Activated CD8-positive, alpha-beta T cell treated with anti-CD3 and anti-CD28 coated beads, Interleukin-2, amount 10 ng/mL, durations not matched to agents 7 days and 5 days (primary cell): ENCODE measurements around the gene RENBP. TPM values are rescaled to one million over a fixed set of nuclear protein-coding genes. Genes with fewer than 3 reads are reported as not detected.

Source experiments
- ATAC-seq: fragments of 150-1000 bp; cut with Tn5 transposase; one replicate; pipeline ENCODE4 v1.10.0; 2021; ENCODE audit warnings: moderate library complexity
- CTCF ChIA-PET: fragments of 350-600 bp; sonication (Branson Sonifier 250); formaldehyde crosslinking; loops from one replicate; lab custom pipeline; 2021; ENCODE audit warnings: antibody characterized with exemption; lab: Charles Lee
- POLR2A ChIA-PET: fragments of 350-600 bp; sonication (Branson Sonifier 250); formaldehyde crosslinking; loops from one replicate; lab custom pipeline; 2021; ENCODE audit warnings: antibody characterized with exemption; lab: Charles Lee
- DNase-seq: peaks from one replicate; pipeline ENCODE4 v3.0.0-alpha.2; 2020
- H3K27ac Mint-ChIP-seq: one replicate; pipeline ENCODE4 v1.8.0; 2021; ENCODE audit warnings: mild to moderate bottlenecking, mixed read lengths
- H3K27me3 Mint-ChIP-seq: one replicate; pipeline ENCODE4 v1.8.0; 2021; ENCODE audit warnings: low read depth, mixed read lengths
- H3K36me3 Mint-ChIP-seq: one replicate; pipeline ENCODE4 v1.8.0; 2021; ENCODE audit warnings: low read depth, mixed read lengths
- H3K4me1 Mint-ChIP-seq: one replicate; pipeline ENCODE4 v1.8.0; 2021; ENCODE audit warnings: low read depth, mixed read lengths
- H3K4me3 Mint-ChIP-seq: one replicate; pipeline ENCODE4 v1.8.0; 2021; ENCODE audit warnings: mild to moderate bottlenecking, mixed read lengths
- H3K9me3 Mint-ChIP-seq: one replicate; pipeline ENCODE4 v1.8.0; 2022; ENCODE audit warnings: mixed read lengths; ENCODE audit not compliant: insufficient read depth
- total RNA-seq, 2 experiments: library from RNA; stranded (reverse); gene quantifications; one replicate each; pipeline ENCODE4 v1.2.3, GENCODE V29; 2021

Gene RENBP
- total RNA-seq, 2 experiments from 2014 or later, result 12.1 to 13.6 TPM

- peak overlapping the region; percentile 100 for H3K27ac Mint-ChIP-seq
- peak overlapping the region; percentile 100 for H3K4me3 Mint-ChIP-seq
- CTCF ChIA-PET, result interaction anchor here (0.6 to 7.0 kb wide), 6 partner anchors 10 to 46 kb away, joined by 4 to 37 read pairs (median 5); partner anchors contain the start of gene ARHGAP4
- H3K4me1 Mint-ChIP-seq, result peaks cover 39% of the 10 kb centered on the region
- no peaks in the 10 kb centered on the region for H3K27me3 Mint-ChIP-seq
- no peaks in the 10 kb centered on the region for H3K9me3 Mint-ChIP-seq
- peaks cover 44% of the 10 kb centered on the region for H3K36me3 Mint-ChIP-seq
- POLR2A ChIA-PET, result interaction anchor here (0.5 to 9.0 kb wide), 10 partner anchors 13 to 442 kb away, joined by 3 to 117 read pairs (median 5); partner anchors contain the start of gene ARHGAP4
- DNase-seq, result peak; percentile 69
- ATAC-seq, result peak; percentile 6
These were observed 26.1 kb upstream of the RENBP start for GRCh38 chrX:153970357-153971123.

GRCh38 chrX:153969904-153970356, 25.5 kb upstream of the RENBP start:
- Mint-ChIP-seq H3K4me3 (peak overlapping the region; percentile 100), H3K4me1 (peaks cover 41% of the 10 kb centered on the region), H3K9me3 (no peaks in the 10 kb centered on the region), H3K27me3 (no peaks in the 10 kb centered on the region), H3K36me3 (peaks cover 44% of the 10 kb centered on the region), H3K27ac (peak overlapping the region; percentile 100)
- ATAC-seq, result no peak
- DNase-seq, result peak; percentile 24
- CTCF ChIA-PET, result interaction anchor here (0.6 to 7.0 kb wide), 3 partner anchors 16 to 45 kb away, joined by 4 to 37 read pairs (median 5); partner anchors contain the start of gene ARHGAP4
- POLR2A ChIA-PET, result interaction anchor here (1.4 to 9.0 kb wide), 4 partner anchors 13 to 50 kb away, joined by 3 to 117 read pairs (median 48); partner anchors contain the start of gene ARHGAP4

- ChIA-PET CTCF (interaction anchor here (4.7 to 7.0 kb wide), 2 partner anchors 22 to 44 kb away, joined by 29 to 37 read pairs; partner anchors contain the start of gene ARHGAP4), POLR2A (interaction anchor here (0.6 to 9.0 kb wide), 5 partner anchors 14 to 124 kb away, joined by 3 to 117 read pairs (median 6); partner anchors contain the start of gene ARHGAP4)
- Mint-ChIP-seq H3K4me3 (peak overlapping the region; percentile 100), H3K9me3 (no peaks in the 10 kb centered on the region), H3K36me3 (peaks cover 41% of the 10 kb centered on the region), H3K4me1 (peaks cover 37% of the 10 kb centered on the region), H3K27me3 (no peaks in the 10 kb centered on the region), H3K27ac (peak overlapping the region; percentile 100)
- peak; percentile 21 for DNase-seq
- no peak for ATAC-seq
These were observed 24.9 kb upstream of the RENBP start for GRCh38 chrX:153969125-153969903.

- peak overlapping the region; percentile 100 for H3K27ac Mint-ChIP-seq
- H3K36me3 Mint-ChIP-seq, result peaks cover 41% of the 10 kb centered on the region
- ChIA-PET CTCF (interaction anchor here (1.0 to 7.0 kb wide), 3 partner anchors 21 to 206 kb away, joined by 3 to 37 read pairs (median 29); partner anchors contain the start of gene ARHGAP4), POLR2A (interaction anchor here (0.6 to 9.0 kb wide), 5 partner anchors 8 to 124 kb away, joined by 3 to 117 read pairs (median 6); partner anchors contain the start of gene ARHGAP4)
- H3K4me3 Mint-ChIP-seq, result peak overlapping the region; percentile 100
- DNase-seq, result peak; percentile 54
- H3K4me1 Mint-ChIP-seq, result peaks cover 31% of the 10 kb centered on the region
- H3K9me3 Mint-ChIP-seq, result no peaks in the 10 kb centered on the region
- no peaks in the 10 kb centered on the region for H3K27me3 Mint-ChIP-seq
- no peak for ATAC-seq
These were observed 24.3 kb upstream of the RENBP start for GRCh38 chrX:153968754-153969124.

- H3K4me1 Mint-ChIP-seq, result peaks cover 28% of the 10 kb centered on the region
- no peak for DNase-seq
- H3K27me3 Mint-ChIP-seq, result no peaks in the 10 kb centered on the region
- POLR2A ChIA-PET, result interaction anchor here (0.7 to 9.0 kb wide), 6 partner anchors 9 to 46 kb away, joined by 3 to 117 read pairs (median 4); partner anchors contain the start of gene ARHGAP4
- no peak for ATAC-seq
- peak overlapping the region; percentile 100 for H3K4me3 Mint-ChIP-seq
- CTCF ChIA-PET, result interaction anchor here (1.0 to 7.0 kb wide), 4 partner anchors 15 to 205 kb away, joined by 3 to 37 read pairs (median 22); partner anchors contain the start of gene ARHGAP4
- H3K9me3 Mint-ChIP-seq, result no peaks in the 10 kb centered on the region
- H3K27ac Mint-ChIP-seq, result peak overlapping the region; percentile 100
- peaks cover 37% of the 10 kb centered on the region for H3K36me3 Mint-ChIP-seq
These were observed 23.8 kb upstream of the RENBP start for GRCh38 chrX:153968255-153968654.

GRCh38 chrX:153967536-153968224, 23.2 kb upstream of the RENBP start:
- Mint-ChIP-seq H3K27me3 (no peaks in the 10 kb centered on the region), H3K9me3 (no peaks in the 10 kb centered on the region), H3K27ac (peak overlapping the region; percentile 100), H3K4me1 (peaks cover 28% of the 10 kb centered on the region), H3K4me3 (peak overlapping the region; percentile 100), H3K36me3 (peaks cover 37% of the 10 kb centered on the region)
- peak; percentile 67 for DNase-seq
- ChIA-PET POLR2A (interaction anchor here (0.6 to 9.0 kb wide), 9 partner anchors 9 to 240 kb away, joined by 3 to 117 read pairs (median 3); partner anchors contain the start of gene ARHGAP4), CTCF (interaction anchor here (1.0 to 7.0 kb wide), 6 partner anchors 14 to 204 kb away, joined by 3 to 37 read pairs (median 10); partner anchors contain the start of gene ARHGAP4)
- ATAC-seq, result peak; percentile 3

- ATAC-seq (no peak), DNase-seq (no peak)
- ChIA-PET CTCF (interaction anchor here (1.4 to 7.0 kb wide), 6 partner anchors 14 to 203 kb away, joined by 3 to 37 read pairs (median 10); partner anchors contain the start of genes ARHGAP4 and PLXNB3), POLR2A (interaction anchor here (0.6 to 9.0 kb wide), 8 partner anchors 10 to 240 kb away, joined by 3 to 117 read pairs (median 4); partner anchors contain the start of gene ARHGAP4)
- H3K27me3 Mint-ChIP-seq, result no peaks in the 10 kb centered on the region
- H3K27ac Mint-ChIP-seq, result peak overlapping the region; percentile 100
- no peaks in the 10 kb centered on the region for H3K9me3 Mint-ChIP-seq
- H3K4me3 Mint-ChIP-seq, result peak overlapping the region; percentile 100
- peaks cover 28% of the 10 kb centered on the region for H3K4me1 Mint-ChIP-seq
- H3K36me3 Mint-ChIP-seq, result peaks cover 43% of the 10 kb centered on the region
These were observed 22.5 kb upstream of the RENBP start for GRCh38 chrX:153966841-153967535.

- DNase-seq (no peak), ATAC-seq (no peak)
- Mint-ChIP-seq H3K4me3 (peak overlapping the region; percentile 100), H3K9me3 (no peaks in the 10 kb centered on the region), H3K36me3 (peaks cover 46% of the 10 kb centered on the region), H3K27me3 (no peaks in the 10 kb centered on the region), H3K27ac (peak overlapping the region; percentile 100), H3K4me1 (peaks cover 28% of the 10 kb centered on the region)
- POLR2A ChIA-PET, result interaction anchor here (1.0 to 9.0 kb wide), 4 partner anchors 16 to 40 kb away, joined by 4 to 117 read pairs (median 48); partner anchors contain the start of gene ARHGAP4
- CTCF ChIA-PET, result interaction anchor here (1.4 to 7.0 kb wide), 6 partner anchors 13 to 202 kb away, joined by 3 to 37 read pairs (median 10); partner anchors contain the start of genes ARHGAP4 and PLXNB3
These were observed 21.8 kb upstream of the RENBP start for GRCh38 chrX:153966283-153966688.

GRCh38 chrX:153965406-153965805, 21.0 kb upstream of the RENBP start:
- H3K27ac Mint-ChIP-seq, result peak overlapping the region; percentile 60
- ATAC-seq (no peak), DNase-seq (no peak)
- peaks cover 28% of the 10 kb centered on the region for H3K4me1 Mint-ChIP-seq
- POLR2A ChIA-PET, result interaction anchor here (1.0 to 1.4 kb wide), 2 partner anchors 17 to 39 kb away, joined by 3 to 4 read pairs; no protein-coding TSS in a partner anchor
- H3K9me3 Mint-ChIP-seq, result no peaks in the 10 kb centered on the region
- peaks cover 50% of the 10 kb centered on the region for H3K36me3 Mint-ChIP-seq
- CTCF ChIA-PET, result interaction anchor here (1.4 to 4.7 kb wide), 3 partner anchors 12 to 202 kb away, joined by 3 to 29 read pairs (median 15); partner anchors contain the start of gene PLXNB3
- no peaks in the 10 kb centered on the region for H3K27me3 Mint-ChIP-seq
- no peak overlapping the region for H3K4me3 Mint-ChIP-seq
